HG02798 (cell line): ENCODE measurements around the gene TMEM87B.
"Not testable (repeated sequence)": the region's sequence is repeated elsewhere in the genome, so short reads cannot be mapped to it uniquely, and the experiment has no call there.

ENCODE experiments used
- ATAC-seq: cut with Tn5 transposase; IDR thresholded peaks from one replicate; pipeline ENCODE4 v1.9.1; 2021; ENCODE audit warnings: mild to moderate bottlenecking; ENCODE audit not compliant: unreplicated experiment, poor library complexity

Gene TMEM87B

GRCh38 chr2:112113354-112113753 lies 58.3 kb downstream of the TMEM87B start:
- ATAC-seq, result not testable (repeated sequence)

DNA sequence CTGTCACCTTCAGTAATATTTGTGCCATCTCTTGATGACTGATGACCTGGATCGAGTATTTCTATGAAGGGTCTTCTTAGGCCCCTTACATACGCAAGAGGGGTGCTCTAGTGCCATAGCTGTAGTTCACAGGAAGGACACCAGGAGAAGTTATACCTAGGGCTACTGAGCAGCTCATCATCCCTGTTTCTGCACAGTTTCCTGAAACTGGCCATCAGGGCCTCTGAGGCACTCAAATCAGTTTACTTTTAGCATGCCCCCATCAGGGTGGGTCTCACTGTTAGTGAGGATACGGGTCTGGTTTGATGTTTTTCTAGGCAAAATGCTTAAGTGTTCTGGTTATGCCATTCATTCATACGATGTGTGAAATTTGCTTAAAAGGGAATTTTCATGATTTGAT lies 63.1 kb downstream of the TMEM87B start:
- ATAC-seq, result no peak

DNA sequence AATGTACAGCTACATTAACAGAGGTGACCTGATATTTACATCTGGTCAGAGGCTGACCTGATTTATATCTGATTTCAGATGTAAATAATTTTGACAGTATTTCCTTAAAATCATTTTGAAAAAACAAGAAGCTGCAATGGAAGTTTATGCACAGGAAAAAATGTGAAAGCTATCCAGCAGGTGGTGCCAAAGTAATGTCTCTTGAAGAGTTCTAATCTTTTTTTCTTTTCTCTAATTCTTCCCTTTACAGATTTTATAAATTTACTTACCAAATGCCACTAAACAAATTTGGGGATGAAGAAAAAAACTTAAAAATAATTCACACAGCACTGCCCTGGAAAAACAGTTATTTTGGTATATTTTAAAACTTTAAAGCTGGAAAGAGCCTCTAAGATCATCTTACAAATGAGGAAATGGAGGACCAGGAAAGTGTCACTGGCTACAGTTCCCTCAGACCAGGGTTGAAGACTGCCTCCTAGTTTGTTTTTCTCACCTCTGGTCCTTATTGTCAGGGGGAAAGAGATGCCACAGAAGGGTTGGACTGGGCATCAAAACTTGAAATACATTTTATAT lies 66.7 kb downstream of the TMEM87B start:
- ATAC-seq, result no peak

DNA sequence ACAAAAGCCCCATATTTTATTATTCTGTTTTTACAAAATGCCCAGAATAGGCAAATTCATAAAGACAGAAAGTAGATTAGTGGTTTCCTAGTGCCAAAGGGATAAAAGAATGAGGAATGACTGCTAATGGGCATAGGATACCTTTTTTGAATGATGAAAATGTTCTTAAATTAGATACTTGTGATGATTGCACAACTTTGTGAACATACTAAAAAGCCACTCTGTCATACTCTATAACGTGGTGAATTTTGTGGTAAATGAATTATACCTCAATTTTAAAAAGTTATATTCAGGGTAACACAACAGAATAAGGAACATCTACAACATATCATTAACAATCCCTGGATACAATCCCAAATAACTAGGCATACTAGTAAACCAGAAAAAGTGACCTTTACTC lies 74.0 kb downstream of the TMEM87B start:
- ATAC-seq, result no peak

- ATAC-seq, result no peak
These were observed 78.3 kb downstream of the TMEM87B start for GRCh38 chr2:112133344-112133743.

GRCh38 chr2:112134120-112134519 lies 79.1 kb downstream of the TMEM87B start:
- no peak for ATAC-seq

DNA sequence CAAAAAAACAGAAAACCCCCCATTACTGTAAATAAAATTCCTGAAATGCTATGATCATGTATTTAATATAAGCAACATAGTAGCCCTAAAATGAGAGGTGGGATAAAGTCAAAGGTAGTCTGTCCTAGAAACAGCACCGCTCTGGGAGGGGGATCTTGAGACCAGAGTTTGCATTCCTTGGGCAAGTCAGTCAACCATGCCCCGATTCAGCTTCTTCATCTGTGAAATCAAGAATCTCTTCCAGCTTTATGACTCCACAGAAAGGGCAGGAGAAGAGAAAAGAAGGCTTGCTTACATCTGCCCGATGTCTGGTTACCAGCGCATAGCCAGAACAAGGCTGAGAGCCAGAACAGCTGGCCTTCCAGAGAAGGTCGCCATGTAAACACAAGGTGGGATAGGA lies 81.0 kb downstream of the TMEM87B start:
- ATAC-seq, result no peak

GRCh38 chr2:112137516-112138158 lies 82.6 kb downstream of the TMEM87B start:
- no peak for ATAC-seq

DNA sequence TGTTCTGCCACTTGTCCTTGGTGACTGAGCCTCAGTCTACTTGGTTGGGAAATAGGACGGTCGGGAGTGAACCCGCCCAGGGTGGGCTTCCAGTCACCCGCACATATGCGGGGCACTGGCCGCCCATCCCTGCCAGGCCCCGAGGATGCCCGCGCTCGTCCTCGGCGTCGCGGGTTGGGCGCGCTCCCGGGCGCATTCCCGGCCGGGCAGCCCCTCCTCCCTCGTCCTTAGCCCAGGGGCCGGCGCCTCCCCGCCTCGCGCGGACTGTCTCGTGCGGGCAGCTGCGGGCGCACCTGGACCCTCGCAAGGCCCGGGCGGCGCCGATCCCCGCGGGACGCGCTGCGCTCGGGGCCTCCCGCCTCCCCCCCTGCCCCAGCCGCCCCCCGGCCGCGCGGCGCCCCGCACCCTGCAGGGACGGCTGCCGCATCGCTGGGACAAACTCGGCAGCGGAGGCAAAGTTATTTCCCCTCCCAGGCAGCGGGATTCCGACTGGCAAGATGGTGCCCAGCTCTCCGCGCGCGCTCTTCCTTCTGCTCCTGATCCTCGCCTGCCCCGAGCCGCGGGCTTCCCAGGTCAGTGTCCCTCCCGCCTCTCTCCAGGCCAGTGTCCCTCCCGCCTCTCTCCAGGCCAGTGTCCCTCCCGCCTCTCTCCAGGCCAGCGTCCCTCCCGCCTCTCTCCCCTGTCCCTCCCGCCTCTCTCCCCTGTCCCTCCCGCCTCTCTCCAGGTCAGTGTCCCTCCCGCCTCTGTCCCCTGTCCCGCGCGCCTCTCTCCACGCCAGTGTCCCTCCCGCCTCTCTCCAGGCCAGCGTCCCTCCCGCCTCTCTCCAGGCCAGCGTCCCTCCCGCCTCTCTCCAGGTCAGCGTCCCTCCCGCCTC lies 83.3 kb downstream of the TMEM87B start, which contains the start of gene FBLN7:
Gene FBLN7 (plus strand): TSS at position 227 of the 874 bp plus-strand sequence. CDS start 271 bp downstream, at position 498.
- no peak for ATAC-seq

- not testable (repeated sequence) for ATAC-seq
These were observed 84.1 kb downstream of the TMEM87B start for GRCh38 chr2:112139033-112139614.

DNA sequence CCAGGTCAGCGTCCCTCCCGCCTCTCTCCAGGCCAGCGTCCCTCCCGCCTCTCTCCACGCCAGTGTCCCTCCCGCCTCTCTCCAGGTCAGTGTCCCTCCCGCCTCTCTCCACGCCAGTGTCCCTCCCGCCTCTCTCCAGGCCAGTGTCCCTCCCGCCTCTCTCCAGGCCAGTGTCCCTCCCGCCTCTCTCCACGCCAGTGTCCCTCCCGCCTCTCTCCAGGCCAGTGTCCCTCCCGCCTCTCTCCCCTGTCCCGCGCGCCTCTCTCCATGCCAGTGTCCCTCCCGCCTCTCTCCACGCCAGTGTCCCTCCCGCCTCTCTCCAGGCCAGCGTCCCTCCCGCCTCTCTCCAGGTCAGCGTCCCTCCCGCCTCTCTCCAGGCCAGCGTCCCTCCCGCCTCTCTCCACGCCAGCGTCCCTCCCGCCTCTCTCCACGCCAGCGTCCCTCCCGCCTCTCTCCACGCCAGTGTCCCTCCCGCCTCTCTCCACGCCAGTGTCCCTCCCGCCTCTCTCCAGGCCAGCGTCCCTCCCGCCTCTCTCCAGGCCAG lies 84.7 kb downstream of the TMEM87B start:
- not testable (repeated sequence) for ATAC-seq

DNA sequence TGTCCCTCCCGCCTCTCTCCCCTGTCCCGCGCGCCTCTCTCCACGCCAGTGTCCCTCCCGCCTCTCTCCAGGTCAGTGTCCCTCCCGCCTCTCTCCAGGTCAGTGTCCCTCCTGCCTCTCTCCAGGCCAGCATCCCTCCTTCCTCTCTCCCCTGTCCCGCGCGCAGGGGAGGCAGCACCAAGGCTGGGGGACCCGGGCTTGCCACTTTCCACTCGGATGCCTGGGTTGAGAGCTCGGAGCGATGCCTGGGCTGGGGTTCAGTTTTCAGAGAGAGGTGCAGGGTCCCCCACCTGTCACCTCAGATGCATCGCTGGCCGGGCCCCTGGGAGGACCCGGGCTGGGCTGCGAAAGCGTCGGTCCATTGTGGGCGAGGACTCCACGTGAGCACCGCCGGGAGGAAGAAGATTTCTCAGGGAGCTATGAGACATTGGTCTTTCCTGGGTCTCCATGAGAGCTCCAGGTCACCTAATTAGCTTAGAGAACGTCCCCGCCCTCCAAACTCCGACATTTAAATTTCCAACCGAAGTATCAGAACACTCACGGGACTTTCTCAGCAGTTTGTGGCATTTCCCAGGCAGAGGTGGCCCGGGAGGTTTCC lies 85.2 kb downstream of the TMEM87B start:
- ATAC-seq, result no peak

DNA sequence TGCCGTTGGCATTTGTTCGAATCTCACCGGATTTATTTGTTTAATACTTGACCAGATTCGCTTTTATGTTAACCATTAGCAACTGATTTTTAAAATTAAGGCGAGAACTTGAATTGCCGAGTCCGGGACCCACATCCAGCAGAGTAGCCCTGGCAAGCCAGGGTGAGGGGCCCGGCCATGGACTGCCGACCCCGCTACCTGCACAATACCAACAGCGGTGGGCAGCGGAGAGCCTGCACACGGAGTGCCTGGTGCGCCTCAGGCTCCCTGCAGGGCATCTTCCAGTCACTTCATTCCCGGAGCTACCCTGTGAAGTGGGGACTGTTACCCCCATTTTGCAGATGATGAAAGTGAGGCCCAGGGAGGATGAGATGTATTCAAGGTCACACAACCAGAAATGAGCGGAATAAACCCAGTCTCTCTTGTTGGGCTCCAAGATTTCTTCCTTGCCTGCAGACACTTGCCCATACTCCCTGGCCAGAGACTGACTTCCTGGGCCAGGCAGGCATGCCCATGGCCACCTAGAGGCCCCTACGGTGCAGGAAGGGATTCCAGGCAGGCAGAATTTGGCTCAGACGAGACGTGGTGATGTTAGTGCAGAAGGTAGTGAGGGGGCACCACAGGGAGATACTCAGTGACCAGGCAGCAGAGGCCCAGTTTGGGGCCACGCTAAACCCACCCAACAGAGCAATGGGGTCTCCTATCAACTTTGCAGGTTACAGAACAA lies 86.0 kb downstream of the TMEM87B start:
- no peak for ATAC-seq

DNA sequence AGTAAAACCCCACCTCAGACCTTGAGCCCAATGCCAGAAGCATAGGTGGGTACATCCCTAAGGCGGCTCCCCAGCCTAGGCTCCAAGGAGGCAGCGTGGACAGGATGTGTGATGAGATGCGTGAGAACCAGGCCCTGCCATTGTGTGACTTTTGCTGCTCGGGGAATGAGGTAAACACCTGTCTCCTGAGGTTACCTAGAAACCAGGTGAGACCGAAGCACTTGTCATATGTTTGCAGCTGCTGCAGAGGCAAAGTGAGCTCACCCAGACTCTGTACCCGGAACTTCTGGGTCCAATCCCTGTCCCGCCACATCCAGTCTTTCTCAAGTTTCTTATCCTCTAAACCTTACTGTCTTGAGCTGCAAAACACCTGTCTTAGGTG lies 86.5 kb downstream of the TMEM87B start:
- ATAC-seq, result no peak

GRCh38 chr2:112142525-112143078 lies 87.5 kb downstream of the TMEM87B start:
- no peak for ATAC-seq

DNA sequence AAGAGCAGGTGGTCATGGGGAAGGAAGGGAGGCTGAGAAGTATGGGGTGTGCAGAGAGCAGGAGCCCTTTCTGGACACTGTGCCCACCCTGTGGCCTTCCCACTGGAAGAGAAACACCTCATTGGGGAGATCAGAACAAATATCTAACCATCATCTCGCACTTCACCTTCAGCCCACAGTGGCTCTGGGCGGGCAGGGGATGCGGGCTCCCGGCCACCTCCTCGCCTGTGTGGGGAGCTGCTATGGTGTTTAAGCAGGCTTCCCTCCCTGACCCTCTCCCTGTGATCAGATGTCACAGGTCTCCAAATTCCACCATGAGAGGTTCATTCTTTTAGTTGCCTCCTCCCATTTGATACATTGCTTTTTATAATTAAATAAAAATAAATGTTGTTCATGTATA lies 88.1 kb downstream of the TMEM87B start:
- no peak for ATAC-seq

DNA sequence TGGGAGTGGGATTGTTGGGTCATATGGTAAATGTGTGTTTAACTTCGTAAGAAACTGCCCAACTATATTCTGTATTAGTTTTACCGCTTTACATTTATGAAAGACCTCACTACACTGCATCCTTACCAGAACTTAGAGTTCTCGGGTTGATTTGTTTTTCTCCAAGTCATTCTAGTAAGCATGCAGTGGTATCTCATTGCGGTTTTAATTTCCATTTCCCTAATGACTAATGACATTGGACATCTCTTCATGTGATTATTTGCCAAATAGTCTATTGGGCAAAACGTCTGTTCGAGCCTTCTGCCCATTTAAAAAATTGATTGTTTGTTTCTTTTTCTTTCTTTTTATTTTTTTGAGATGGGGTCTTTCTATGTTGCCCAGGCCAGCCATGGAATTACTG lies 89.9 kb downstream of the TMEM87B start:
- no peak for ATAC-seq

DNA sequence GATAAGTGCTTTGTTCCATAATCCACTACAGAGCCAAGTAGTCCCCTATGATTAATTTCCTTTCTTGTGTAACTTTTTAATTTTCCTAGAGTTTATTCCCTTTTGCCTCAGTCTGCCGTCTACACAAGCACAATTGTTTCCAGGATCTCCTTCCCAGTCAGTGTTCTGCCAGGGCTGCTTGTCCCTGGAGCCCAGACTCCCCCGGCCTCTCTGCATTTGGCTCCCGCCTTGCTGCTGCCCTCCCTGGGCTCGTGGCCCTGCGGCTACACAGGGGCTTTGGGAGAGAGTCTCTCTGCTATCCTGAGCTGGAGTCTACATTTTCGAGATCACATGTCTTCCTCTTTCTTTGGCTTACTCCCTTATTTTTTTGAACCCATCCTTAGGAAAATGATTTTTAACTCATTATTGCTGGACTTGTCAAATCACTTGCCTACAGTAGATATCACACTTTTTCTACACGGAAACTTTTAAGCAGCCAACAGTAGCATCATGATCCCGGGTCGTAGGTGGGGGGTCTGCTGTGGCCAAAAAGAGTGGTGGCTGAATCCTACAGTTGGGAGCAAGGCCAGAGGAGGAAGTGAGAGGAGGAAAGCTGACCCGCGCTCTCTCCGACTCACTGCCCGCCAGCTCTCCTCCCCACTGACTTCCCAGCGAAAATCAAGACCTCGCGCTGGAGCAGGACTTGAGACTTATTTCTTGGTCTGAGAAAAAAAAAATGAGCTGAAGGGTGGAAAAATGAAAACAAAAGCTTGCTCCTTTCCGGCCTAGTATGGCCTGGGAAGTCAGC lies 92.5 kb downstream of the TMEM87B start:
- ATAC-seq, result no peak

DNA sequence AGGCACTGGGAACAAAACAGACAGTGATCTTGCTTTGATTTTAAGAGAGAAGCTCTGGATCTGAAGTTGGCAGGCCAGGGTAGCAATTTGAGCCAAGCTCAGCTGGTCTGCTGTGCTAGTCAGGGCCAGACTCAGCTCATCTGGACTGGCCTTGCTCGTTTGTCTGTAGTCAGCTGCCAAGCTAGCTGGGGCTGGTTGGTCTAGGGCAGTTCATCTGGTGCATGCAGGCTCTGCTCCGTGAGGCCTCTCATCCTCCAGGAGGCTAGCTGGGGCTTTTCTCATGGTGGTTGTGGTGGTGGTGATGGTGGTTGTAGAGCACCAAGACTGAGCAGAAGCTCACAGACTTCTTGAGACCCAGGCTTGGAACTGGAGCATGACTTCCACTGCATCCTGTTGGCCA lies 93.4 kb downstream of the TMEM87B start:
- no peak for ATAC-seq
